Neural crest cell (in vitro differentiated cells): ENCODE results near the gene SLAMF9. TPM values are rescaled to one million over a fixed set of nuclear protein-coding genes. Genes with fewer than 3 reads are reported as not detected.

Source experiments
- DNase-seq: peaks from one replicate; pipeline ENCODE4 v3.0.0; 2021; ENCODE audit warnings: low read depth, mixed read lengths, low spot score
- H3K27ac Mint-ChIP-seq: one replicate; pipeline ENCODE4 v1.8.0; 2021; ENCODE audit warnings: mild to moderate bottlenecking, mixed read lengths; ENCODE audit not compliant: unreplicated experiment
- H3K27me3 Mint-ChIP-seq: 2 replicates; pipeline ENCODE4 v1.8.0; 2021; ENCODE audit warnings: low read depth, mild to moderate bottlenecking, mixed read lengths
- H3K36me3 Mint-ChIP-seq: 2 replicates; pipeline ENCODE4 v1.8.0; 2021; ENCODE audit warnings: low read depth, mild to moderate bottlenecking, mixed read lengths
- H3K4me1 Mint-ChIP-seq: 2 replicates; pipeline ENCODE4 v1.8.0; 2021; ENCODE audit warnings: mixed read lengths
- H3K4me3 Mint-ChIP-seq: one replicate; pipeline ENCODE4 v1.8.0; 2021; ENCODE audit warnings: mild to moderate bottlenecking, mixed read lengths
- H3K9me3 Mint-ChIP-seq: 2 replicates; pipeline ENCODE4 v1.8.0; 2021; ENCODE audit warnings: mixed read lengths
- total RNA-seq: library from RNA; stranded (reverse); gene quantifications from 2 replicates; pipeline ENCODE4 v1.2.1, GENCODE V29; 2021
- TF ChIP-seq, protein P1 (sequence below): fragments of 200-600 bp; sonication (generic); conservative IDR thresholded peaks from 2 replicates; pipeline ENCODE4 v1.5.0; 2021; ENCODE audit warnings: antibody characterized with exemption, mild to moderate bottlenecking

Gene SLAMF9
- total RNA-seq, 1 donor from 2014 or later = not detected

DNA sequence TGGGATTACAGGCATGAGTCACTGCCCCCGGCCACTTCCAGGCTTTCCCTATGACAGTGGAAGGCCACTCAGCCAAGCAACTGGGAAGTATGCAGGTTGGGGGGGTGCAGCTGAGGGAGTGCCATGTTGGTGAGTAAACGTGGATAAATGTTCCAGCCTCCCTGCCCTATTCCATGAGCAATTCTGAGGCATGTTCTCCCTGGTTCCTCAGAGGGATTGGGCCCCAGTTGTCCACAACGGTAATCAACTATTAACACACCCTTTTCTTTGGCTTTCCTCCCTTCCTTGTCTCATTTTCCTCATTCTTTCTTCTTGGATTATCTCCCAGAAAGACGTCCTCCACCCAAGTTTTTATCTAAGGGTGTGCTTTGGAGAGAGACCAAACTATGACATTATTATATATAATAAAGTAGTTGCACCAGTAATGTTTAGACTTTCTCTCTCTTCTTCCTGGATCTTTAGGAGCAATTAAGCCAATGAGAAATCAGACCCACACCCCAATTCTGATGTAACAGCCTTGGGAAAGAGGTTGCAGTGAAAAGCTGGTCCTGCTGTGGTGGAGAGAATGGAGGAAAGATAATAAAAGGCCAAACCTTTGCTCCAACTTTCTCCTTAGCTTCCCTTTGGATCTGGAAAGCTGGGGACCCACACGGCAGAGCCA lies 6.8 kb upstream of the SLAMF9 start:
- peaks cover 13% of the 10 kb centered on the region for H3K4me1 Mint-ChIP-seq
- no peak overlapping the region for H3K27ac Mint-ChIP-seq
- no peak overlapping the region for H3K4me3 Mint-ChIP-seq

DNA sequence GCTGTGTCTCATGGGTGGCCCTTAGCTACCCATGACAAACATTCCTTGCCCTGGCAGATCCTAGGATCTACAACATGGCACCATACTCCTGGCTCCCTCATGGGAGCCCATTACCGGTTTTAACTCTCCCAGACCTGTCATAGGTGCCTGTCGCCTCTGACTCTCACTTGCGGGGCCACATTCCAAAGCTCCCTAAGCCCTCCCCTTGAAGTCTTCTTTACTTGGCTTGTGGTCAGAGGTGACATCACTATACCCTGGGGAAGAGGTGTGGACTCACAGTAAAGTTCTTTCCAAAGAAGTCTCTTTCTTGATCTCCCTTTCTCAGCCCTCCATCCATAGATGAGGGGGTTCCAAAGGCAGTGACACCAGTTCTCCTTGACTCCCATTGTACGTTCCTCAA lies 5.4 kb upstream of the SLAMF9 start:
- H3K27me3 Mint-ChIP-seq = peaks cover 15% of the 10 kb centered on the region
- TF ChIP-seq, protein P1, sequence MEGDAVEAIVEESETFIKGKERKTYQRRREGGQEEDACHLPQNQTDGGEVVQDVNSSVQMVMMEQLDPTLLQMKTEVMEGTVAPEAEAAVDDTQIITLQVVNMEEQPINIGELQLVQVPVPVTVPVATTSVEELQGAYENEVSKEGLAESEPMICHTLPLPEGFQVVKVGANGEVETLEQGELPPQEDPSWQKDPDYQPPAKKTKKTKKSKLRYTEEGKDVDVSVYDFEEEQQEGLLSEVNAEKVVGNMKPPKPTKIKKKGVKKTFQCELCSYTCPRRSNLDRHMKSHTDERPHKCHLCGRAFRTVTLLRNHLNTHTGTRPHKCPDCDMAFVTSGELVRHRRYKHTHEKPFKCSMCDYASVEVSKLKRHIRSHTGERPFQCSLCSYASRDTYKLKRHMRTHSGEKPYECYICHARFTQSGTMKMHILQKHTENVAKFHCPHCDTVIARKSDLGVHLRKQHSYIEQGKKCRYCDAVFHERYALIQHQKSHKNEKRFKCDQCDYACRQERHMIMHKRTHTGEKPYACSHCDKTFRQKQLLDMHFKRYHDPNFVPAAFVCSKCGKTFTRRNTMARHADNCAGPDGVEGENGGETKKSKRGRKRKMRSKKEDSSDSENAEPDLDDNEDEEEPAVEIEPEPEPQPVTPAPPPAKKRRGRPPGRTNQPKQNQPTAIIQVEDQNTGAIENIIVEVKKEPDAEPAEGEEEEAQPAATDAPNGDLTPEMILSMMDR = no peak
- H3K4me1 Mint-ChIP-seq = peaks cover 4% of the 10 kb centered on the region
- H3K4me3 Mint-ChIP-seq = no peak overlapping the region
- DNase-seq = no peak
- H3K27ac Mint-ChIP-seq = no peak overlapping the region
- H3K9me3 Mint-ChIP-seq = no peaks in the 10 kb centered on the region
- no peaks in the 10 kb centered on the region for H3K36me3 Mint-ChIP-seq

More for the DNA sequence above, 6.8 kb upstream of the SLAMF9 start:
- TF ChIP-seq, protein P1 = no peak
- Mint-ChIP-seq H3K36me3 (no peaks in the 10 kb centered on the region), H3K27me3 (peaks cover 20% of the 10 kb centered on the region), H3K9me3 (no peaks in the 10 kb centered on the region)
- DNase-seq = no peak

DNA sequence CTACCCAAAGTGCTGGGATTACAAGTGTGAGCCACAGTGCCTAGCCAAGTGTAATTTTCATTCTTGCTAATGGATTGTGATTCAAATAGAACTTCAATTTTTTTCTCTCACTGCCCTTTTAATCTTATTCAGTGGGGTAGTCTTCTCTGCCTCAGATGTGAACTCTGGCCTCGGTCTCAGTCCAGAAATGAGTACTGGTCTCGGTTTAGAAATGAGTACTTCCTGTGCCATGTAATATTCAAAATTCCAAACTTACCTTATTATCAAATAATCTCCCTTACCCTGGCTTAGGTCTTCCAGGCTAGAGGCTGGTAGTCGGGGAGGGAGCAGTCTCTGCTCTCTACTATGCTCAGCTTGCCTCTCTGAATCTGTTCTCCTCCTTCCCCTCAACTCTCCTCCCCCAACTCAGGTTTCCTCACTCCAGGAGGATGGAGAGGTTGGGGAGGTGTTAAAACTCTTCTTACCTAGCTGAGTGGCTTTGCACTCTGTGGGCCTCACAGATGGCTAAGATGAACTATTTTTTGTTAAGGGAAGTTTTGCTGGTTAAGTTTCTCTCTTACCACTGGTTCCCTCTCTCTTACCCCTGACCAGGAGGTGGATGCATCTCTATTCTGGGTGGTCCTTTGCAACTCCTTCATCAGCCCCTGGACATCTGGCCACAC lies 4.8 kb upstream of the SLAMF9 start:
- H3K4me3 Mint-ChIP-seq = no peak overlapping the region

DNA sequence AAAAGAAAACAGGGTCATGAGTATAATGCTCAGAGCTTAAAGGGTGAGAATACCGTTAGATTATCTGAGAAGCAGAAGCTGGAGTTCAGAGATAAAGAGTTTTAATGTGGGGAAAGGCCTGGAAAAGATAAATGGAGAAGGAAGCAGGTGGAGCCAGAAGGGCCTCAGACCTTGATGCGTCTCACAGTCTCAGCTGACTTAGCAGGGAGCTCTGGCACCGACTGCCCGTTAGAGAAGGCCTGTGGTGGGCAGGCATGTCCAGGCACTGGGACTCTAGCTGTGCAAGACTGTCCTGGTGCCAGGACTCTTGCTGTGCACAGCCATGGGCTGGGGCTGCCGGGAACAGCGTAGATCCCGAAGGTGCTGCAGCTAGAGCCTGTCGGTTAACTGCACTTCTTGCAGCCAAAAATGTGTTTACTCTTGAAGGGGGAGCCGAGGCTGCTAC lies 3.8 kb upstream of the SLAMF9 start:
- Mint-ChIP-seq H3K9me3 (peaks cover 2% of the 10 kb centered on the region), H3K4me1 (no peaks in the 10 kb centered on the region), H3K27ac (no peak overlapping the region), H3K27me3 (peaks cover 25% of the 10 kb centered on the region), H3K4me3 (no peak overlapping the region), H3K36me3 (no peaks in the 10 kb centered on the region)
- TF ChIP-seq, protein P1 = no peak
- no peak for DNase-seq

More for the DNA sequence above, 4.8 kb upstream of the SLAMF9 start:
- Mint-ChIP-seq H3K36me3 (no peaks in the 10 kb centered on the region), H3K27me3 (peaks cover 20% of the 10 kb centered on the region), H3K4me1 (no peaks in the 10 kb centered on the region), H3K27ac (no peak overlapping the region), H3K9me3 (peaks cover 2% of the 10 kb centered on the region)
- TF ChIP-seq, protein P1 = no peak
- DNase-seq = no peak

DNA sequence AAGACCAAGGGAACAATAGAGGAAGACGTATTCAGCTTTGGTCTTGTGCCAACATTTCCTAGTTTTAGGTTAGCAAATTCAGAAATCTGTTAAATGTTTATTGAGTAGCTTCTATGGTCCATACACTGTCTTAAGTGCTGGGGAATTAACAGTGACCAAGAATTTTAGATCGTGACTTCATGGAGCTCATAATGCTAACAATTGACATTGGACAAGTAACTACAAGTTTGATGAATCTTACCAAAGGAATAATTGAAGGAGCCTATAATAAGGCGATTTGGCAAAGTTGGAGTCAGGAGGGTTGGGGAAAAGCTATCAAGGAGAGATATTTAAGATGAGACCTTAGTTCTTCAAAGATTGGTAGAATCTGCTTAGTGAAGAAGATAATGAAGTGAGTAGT lies 1.4 kb upstream of the SLAMF9 start:
- Mint-ChIP-seq H3K4me3 (no peak overlapping the region), H3K9me3 (peaks cover 7% of the 10 kb centered on the region), H3K27me3 (peaks cover 39% of the 10 kb centered on the region), H3K36me3 (no peaks in the 10 kb centered on the region), H3K27ac (no peak overlapping the region), H3K4me1 (no peaks in the 10 kb centered on the region)
- no peak for DNase-seq
- TF ChIP-seq, protein P1 = no peak
